H9 (cell line): ENCODE results near the gene GPATCH11. TPM values are rescaled to one million over a fixed set of nuclear protein-coding genes. Genes with fewer than 3 reads are reported as not detected.

Source experiments
- DNase-seq: peaks from one replicate; pipeline ENCODE4 v3.0.0-alpha.2; 2017
- H2AFZ ChIP-seq: one replicate; pipeline ENCODE4 v1.6.1; 2013; ENCODE audit warnings: mild to moderate bottlenecking, low read length, control low read depth, moderate library complexity
- H2AK5ac ChIP-seq: 2 replicates; pipeline ENCODE4 v1.6.1; 2013; ENCODE audit warnings: low read length, control low read depth, mixed read lengths; ENCODE audit not compliant: insufficient read length
- H2BK120ac ChIP-seq: one replicate; pipeline ENCODE4 v1.6.1; 2013; ENCODE audit warnings: low read depth, mild to moderate bottlenecking, low read length, control low read depth, inconsistent platforms; ENCODE audit not compliant: poor library complexity, severe bottlenecking
- H2BK12ac ChIP-seq: 2 replicates; pipeline ENCODE4 v1.6.1; 2013; ENCODE audit warnings: low read length, control low read depth, mixed read lengths, low read depth; ENCODE audit not compliant: insufficient read length
- H2BK15ac ChIP-seq: 2 replicates; pipeline ENCODE4 v1.6.1; 2013; ENCODE audit warnings: low read depth, low read length, control low read depth
- H2BK20ac ChIP-seq: one replicate; pipeline ENCODE4 v1.6.1; 2013; ENCODE audit warnings: low read depth, mild to moderate bottlenecking, low read length, control low read depth, inconsistent platforms; ENCODE audit not compliant: poor library complexity, severe bottlenecking
- H2BK5ac ChIP-seq: 2 replicates; pipeline ENCODE4 v1.6.1; 2013; ENCODE audit warnings: low read length, control low read depth, mixed read lengths; ENCODE audit not compliant: insufficient read length
- H3K14ac ChIP-seq: 2 replicates; pipeline ENCODE4 v1.6.1; 2013; ENCODE audit warnings: low read length, control low read depth; ENCODE audit not compliant: insufficient read depth
- H3K18ac ChIP-seq: 2 replicates; pipeline ENCODE4 v1.6.1; 2013; ENCODE audit warnings: low read depth, mild to moderate bottlenecking, mixed read lengths, low read length, control low read depth; ENCODE audit not compliant: insufficient read length
- H3K23ac ChIP-seq: 2 replicates; pipeline ENCODE4 v1.6.1; 2013; ENCODE audit warnings: low read length, control low read depth, mixed read lengths, low read depth; ENCODE audit not compliant: insufficient read length
- H3K23me2 ChIP-seq: 2 replicates; pipeline ENCODE4 v1.6.1; 2013; ENCODE audit warnings: low read depth, mild to moderate bottlenecking, mixed read lengths, low read length, control low read depth; ENCODE audit not compliant: insufficient read length, poor library complexity, severe bottlenecking
- H3K27ac ChIP-seq: 2 replicates; pipeline ENCODE4 v1.5.1; 2013; ENCODE audit warnings: low read length, control low read depth, mixed read lengths, low read depth; ENCODE audit not compliant: insufficient read length
- H3K27me3 ChIP-seq: 2 replicates; pipeline ENCODE4 v1.6.1; 2013; ENCODE audit warnings: low read length, control low read depth, inconsistent platforms; ENCODE audit not compliant: insufficient read depth
- H3K4ac ChIP-seq: 2 replicates; pipeline ENCODE4 v1.6.1; 2013; ENCODE audit warnings: low read depth, mild to moderate bottlenecking, control low read depth, inconsistent platforms, low read length, moderate library complexity
- H3K4me1 ChIP-seq: 2 replicates; pipeline ENCODE4 v1.6.1; 2013; ENCODE audit warnings: low read length, control low read depth, inconsistent platforms; ENCODE audit not compliant: insufficient read depth
- H3K4me2 ChIP-seq: 2 replicates; pipeline ENCODE4 v1.6.1; 2013; ENCODE audit warnings: low read length, control low read depth, mixed read lengths; ENCODE audit not compliant: insufficient read length, insufficient read depth
- H3K56ac ChIP-seq: 2 replicates; pipeline ENCODE4 v1.6.1; 2013; ENCODE audit warnings: low read depth, mild to moderate bottlenecking, mixed read lengths, low read length, control low read depth; ENCODE audit not compliant: insufficient read length
- H3K79me1 ChIP-seq: 2 replicates; pipeline ENCODE4 v1.6.1; 2013; ENCODE audit warnings: low read depth, mild to moderate bottlenecking, moderate library complexity, low read length, control low read depth, inconsistent platforms; ENCODE audit not compliant: insufficient read depth, poor library complexity, severe bottlenecking
- H3K79me2 ChIP-seq: 2 replicates; pipeline ENCODE4 v1.6.1; 2013; ENCODE audit warnings: low read length, control low read depth, inconsistent platforms; ENCODE audit not compliant: insufficient read depth
- H3K9ac ChIP-seq: 2 replicates; pipeline ENCODE4 v1.6.1; 2013; ENCODE audit warnings: low read length, control low read depth, mixed read lengths; ENCODE audit not compliant: insufficient read length; ENCODE audit errors: extremely low read depth
- H3K9me3 ChIP-seq: one replicate; pipeline ENCODE4 v1.6.1; 2013; ENCODE audit warnings: low read depth, low read length, inconsistent platforms; ENCODE audit not compliant: control insufficient read depth
- H3T11ph ChIP-seq: one replicate; pipeline ENCODE4 v1.6.1; 2013; ENCODE audit warnings: mild to moderate bottlenecking, low read length, control low read depth, inconsistent platforms
- H4K20me1 ChIP-seq: one replicate; pipeline ENCODE4 v1.6.1; 2013; ENCODE audit not compliant: control insufficient read depth, insufficient read length, insufficient read depth
- H4K5ac ChIP-seq: 2 replicates; pipeline ENCODE4 v1.6.1; 2013; ENCODE audit warnings: low read depth, mild to moderate bottlenecking, mixed read lengths, low read length, control low read depth; ENCODE audit not compliant: insufficient read length
- H4K8ac ChIP-seq: replicated peaks from 2 replicates; pipeline ENCODE4 v1.6.1; 2013; ENCODE audit warnings: low read length, control low read depth, mixed read lengths, low read depth; ENCODE audit not compliant: insufficient read length
- H4K91ac ChIP-seq: 2 replicates; pipeline ENCODE4 v1.6.1; 2013; ENCODE audit warnings: low read depth, mild to moderate bottlenecking, moderate library complexity, mixed read lengths, low read length, control low read depth; ENCODE audit not compliant: insufficient read length
- H3K27ac Mint-ChIP-seq, 3 experiments: 2 replicates in 2 of 3; 3 replicates in 1 of 3; pipeline ENCODE4 v1.8.0; 2020 to 2021; ENCODE audit warnings: mixed read lengths in 3 of 3, mild to moderate bottlenecking in 1 of 3, moderate library complexity in 1 of 3
- H3K27me3 Mint-ChIP-seq: 2 replicates; pipeline ENCODE4 v1.8.0; 2021; ENCODE audit warnings: low read depth, mild to moderate bottlenecking, moderate library complexity, mixed read lengths
- H3K36me3 Mint-ChIP-seq, 3 experiments: 2 replicates in 2 of 3; 3 replicates in 1 of 3; pipeline ENCODE4 v1.8.0; 2020 to 2021; ENCODE audit warnings: low read depth in 3 of 3, mixed read lengths in 3 of 3; ENCODE audit not compliant: insufficient read depth in 1 of 3
- H3K4me1 Mint-ChIP-seq, 2 experiments: 2 replicates each; pipeline ENCODE4 v1.8.0; 2020; ENCODE audit warnings: mixed read lengths in 2 of 2
- H3K4me3 Mint-ChIP-seq, 2 experiments: 2 replicates in 1 of 2; 3 replicates in 1 of 2; pipeline ENCODE4 v1.8.0; 2020 to 2021; ENCODE audit warnings: mild to moderate bottlenecking in 2 of 2, mixed read lengths in 2 of 2, moderate library complexity in 1 of 2
- H3K9me3 Mint-ChIP-seq, 2 experiments: 2 replicates in 1 of 2; 3 replicates in 1 of 2; pipeline ENCODE4 v1.8.0; 2020; ENCODE audit warnings: mild to moderate bottlenecking in 2 of 2, mixed read lengths in 2 of 2, moderate library complexity in 1 of 2
- WGBS: extraction: QIAGEN DNeasy Blood & Tissue Kit; methylation state at CpG from one replicate; pipeline ENCODE4 v1.1.7; 2013; ENCODE audit warnings: missing lambda C conversion rate, low lambda C conversion rate, mixed read lengths; ENCODE audit not compliant: insufficient read length; ENCODE audit errors: extremely low coverage; 5-methylcytosine and 5-hydroxymethylcytosine counted together
- total RNA-seq: library from RNA; stranded (reverse); gene quantifications from 2 replicates; pipeline ENCODE4 v1.2.1, GENCODE V29; 2021
- TF ChIP-seq, protein P1 (sequence below): fragments of 200-600 bp; sonication (generic); conservative IDR thresholded peaks from 3 replicates; pipeline ENCODE4 v1.8.0; 2021; ENCODE audit warnings: antibody characterized with exemption, mild to moderate bottlenecking

Gene GPATCH11
- total RNA-seq, 1 experiment from 2014 or later: 3.1 TPM

DNA sequence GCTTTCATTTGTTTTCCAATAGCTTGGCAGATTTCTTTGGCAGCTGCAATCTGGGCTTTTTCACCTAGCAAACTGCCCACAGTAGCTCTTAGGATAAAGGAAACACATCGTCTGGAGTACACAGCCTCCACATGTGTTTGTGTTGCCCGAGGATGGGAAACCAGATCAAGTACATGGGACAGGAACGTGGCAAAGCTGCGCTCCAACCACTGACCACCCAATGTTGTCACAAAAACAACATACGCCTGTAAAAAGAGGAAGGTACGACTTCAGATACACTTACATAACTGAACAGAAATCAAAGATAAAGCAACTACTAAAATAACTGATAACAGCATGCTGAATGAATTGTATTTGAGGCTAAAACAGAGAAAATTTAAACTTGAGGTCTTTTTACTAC lies 15.6 kb upstream of the GPATCH11 start:
- no peaks in the 10 kb centered on the region for H3K23me2 ChIP-seq
- no peak overlapping the region for H4K8ac ChIP-seq
- H3K9me3 ChIP-seq: no peaks in the 10 kb centered on the region
- H2BK20ac ChIP-seq: no peak overlapping the region
- Mint-ChIP-seq H3K36me3 (peaks cover under 1 to 41% (median 17%) of the 10 kb centered on the region in 3 experiments; a peak in 6 of 7 replicates), H3K9me3 (no peaks in the 10 kb centered on the region), H3K4me3 (no peak overlapping the region), H3K4me1 (no peaks in the 10 kb centered on the region), H3K27me3 (no peaks in the 10 kb centered on the region), H3K27ac (no peak overlapping the region)
- H4K5ac ChIP-seq: no peak overlapping the region
- H2BK15ac ChIP-seq: no peak overlapping the region
- no peaks in the 10 kb centered on the region for H4K20me1 ChIP-seq
- H3K79me1 ChIP-seq: no peaks in the 10 kb centered on the region
- H2BK120ac ChIP-seq: no peak overlapping the region
- no peaks in the 10 kb centered on the region for H3K79me2 ChIP-seq
- H2AK5ac ChIP-seq: no peak overlapping the region
- TF ChIP-seq, protein P1, sequence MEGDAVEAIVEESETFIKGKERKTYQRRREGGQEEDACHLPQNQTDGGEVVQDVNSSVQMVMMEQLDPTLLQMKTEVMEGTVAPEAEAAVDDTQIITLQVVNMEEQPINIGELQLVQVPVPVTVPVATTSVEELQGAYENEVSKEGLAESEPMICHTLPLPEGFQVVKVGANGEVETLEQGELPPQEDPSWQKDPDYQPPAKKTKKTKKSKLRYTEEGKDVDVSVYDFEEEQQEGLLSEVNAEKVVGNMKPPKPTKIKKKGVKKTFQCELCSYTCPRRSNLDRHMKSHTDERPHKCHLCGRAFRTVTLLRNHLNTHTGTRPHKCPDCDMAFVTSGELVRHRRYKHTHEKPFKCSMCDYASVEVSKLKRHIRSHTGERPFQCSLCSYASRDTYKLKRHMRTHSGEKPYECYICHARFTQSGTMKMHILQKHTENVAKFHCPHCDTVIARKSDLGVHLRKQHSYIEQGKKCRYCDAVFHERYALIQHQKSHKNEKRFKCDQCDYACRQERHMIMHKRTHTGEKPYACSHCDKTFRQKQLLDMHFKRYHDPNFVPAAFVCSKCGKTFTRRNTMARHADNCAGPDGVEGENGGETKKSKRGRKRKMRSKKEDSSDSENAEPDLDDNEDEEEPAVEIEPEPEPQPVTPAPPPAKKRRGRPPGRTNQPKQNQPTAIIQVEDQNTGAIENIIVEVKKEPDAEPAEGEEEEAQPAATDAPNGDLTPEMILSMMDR: no peak
- H3K27me3 ChIP-seq: no peaks in the 10 kb centered on the region
- H3K4ac ChIP-seq: no peak overlapping the region
- H3K56ac ChIP-seq: no peak overlapping the region
- H3K14ac ChIP-seq: no peak overlapping the region
- DNase-seq: no peak
- H3K23ac ChIP-seq: no peak overlapping the region
- no peak overlapping the region for H3K27ac ChIP-seq
- H3K9ac ChIP-seq: no peak overlapping the region
- no peaks in the 10 kb centered on the region for H3K4me1 ChIP-seq
- H2BK12ac ChIP-seq: no peak overlapping the region
- H4K91ac ChIP-seq: no peak overlapping the region
- H2AFZ ChIP-seq: no peak overlapping the region
- no peak overlapping the region for H3K4me2 ChIP-seq
- no peak overlapping the region for H3T11ph ChIP-seq
- no peak overlapping the region for H3K18ac ChIP-seq
- WGBS: no CpG with 5 or more reads among the region's 6 CpGs
- no peak overlapping the region for H2BK5ac ChIP-seq
